ENCODE results near the gene DNAJC22. TPM values are rescaled to one million over a fixed set of nuclear protein-coding genes. Genes with fewer than 3 reads are reported as not detected.

DNAJC22 gene
- total RNA-seq, 1 donor from 2014 or later, result 0.99 TPM

DNA sequence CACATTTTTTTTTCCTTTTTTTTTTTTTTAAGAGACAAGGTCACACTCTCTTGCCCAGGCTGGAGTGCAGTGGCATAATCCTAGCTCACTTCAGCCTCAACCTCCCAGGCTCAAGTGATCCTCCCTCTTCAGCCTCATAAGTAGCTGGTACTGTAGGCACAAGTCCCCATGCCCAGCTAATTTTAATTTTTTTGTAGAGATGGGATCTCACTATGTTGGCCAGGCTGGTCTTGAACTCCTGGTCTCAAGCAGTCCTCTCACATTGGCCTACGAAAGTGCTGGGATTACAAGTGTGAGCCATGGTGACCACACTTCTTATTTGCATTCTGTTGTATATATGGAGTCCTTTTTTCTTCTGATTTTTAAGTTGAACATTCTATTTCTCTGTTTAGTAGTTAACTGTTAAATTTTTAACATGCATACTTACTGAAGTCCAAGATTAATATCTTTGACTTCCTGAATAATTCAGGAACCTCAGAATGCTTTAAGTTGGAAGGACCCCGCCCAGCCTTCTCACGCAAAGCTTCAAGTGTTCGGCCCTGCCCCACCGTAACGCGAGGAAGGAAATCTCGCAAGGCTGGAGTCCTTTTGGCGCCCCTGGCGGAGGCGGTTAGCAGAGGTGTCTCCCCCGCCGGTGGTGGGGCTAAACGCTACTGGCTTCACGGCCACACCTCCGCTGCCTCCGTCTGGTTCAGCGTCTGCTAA lies 42.1 kb downstream of the DNAJC22 start:
- no peak for DNase-seq (ENCODE audit: extremely low spot score, unreplicated experiment)
- no peak overlapping the region for H3K27ac Mint-ChIP-seq (ENCODE audit: unreplicated experiment)
- TF ChIP-seq, protein P1, sequence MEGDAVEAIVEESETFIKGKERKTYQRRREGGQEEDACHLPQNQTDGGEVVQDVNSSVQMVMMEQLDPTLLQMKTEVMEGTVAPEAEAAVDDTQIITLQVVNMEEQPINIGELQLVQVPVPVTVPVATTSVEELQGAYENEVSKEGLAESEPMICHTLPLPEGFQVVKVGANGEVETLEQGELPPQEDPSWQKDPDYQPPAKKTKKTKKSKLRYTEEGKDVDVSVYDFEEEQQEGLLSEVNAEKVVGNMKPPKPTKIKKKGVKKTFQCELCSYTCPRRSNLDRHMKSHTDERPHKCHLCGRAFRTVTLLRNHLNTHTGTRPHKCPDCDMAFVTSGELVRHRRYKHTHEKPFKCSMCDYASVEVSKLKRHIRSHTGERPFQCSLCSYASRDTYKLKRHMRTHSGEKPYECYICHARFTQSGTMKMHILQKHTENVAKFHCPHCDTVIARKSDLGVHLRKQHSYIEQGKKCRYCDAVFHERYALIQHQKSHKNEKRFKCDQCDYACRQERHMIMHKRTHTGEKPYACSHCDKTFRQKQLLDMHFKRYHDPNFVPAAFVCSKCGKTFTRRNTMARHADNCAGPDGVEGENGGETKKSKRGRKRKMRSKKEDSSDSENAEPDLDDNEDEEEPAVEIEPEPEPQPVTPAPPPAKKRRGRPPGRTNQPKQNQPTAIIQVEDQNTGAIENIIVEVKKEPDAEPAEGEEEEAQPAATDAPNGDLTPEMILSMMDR (IDR thresholded peaks at IDR 0.05), result no peak
- no peaks in the 10 kb centered on the region for H3K9me3 Mint-ChIP-seq (ENCODE audit: unreplicated experiment)
- H3K27me3 Mint-ChIP-seq (ENCODE audit: unreplicated experiment), result no peaks in the 10 kb centered on the region
- H3K36me3 Mint-ChIP-seq (ENCODE audit: unreplicated experiment), result peaks cover 3% of the 10 kb centered on the region
- H3K4me3 Mint-ChIP-seq (ENCODE audit: unreplicated experiment), result no peak overlapping the region
- peaks cover 3% of the 10 kb centered on the region for H3K4me1 Mint-ChIP-seq (ENCODE audit: unreplicated experiment)

DNA sequence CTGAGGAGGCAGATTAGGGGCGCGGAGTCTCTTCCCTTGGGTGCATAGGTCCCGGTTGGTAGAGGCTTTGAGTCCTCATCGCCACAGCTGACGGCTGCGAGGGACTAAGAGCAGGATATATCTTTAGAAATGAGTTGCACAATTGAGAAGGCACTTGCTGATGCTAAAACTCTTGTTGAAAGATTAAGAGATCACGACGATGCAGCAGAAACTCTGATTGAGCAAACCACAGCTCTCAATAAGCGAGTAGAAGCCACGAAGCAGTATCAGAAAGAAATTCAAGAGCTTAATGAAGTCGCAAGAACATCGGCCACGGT lies 42.7 kb downstream of the DNAJC22 start:
- H3K4me1 Mint-ChIP-seq (ENCODE audit: unreplicated experiment), result peaks cover 3% of the 10 kb centered on the region
- H3K4me3 Mint-ChIP-seq (ENCODE audit: unreplicated experiment), result no peak overlapping the region
- no peaks in the 10 kb centered on the region for H3K27me3 Mint-ChIP-seq (ENCODE audit: unreplicated experiment)
- peaks cover 3% of the 10 kb centered on the region for H3K36me3 Mint-ChIP-seq (ENCODE audit: unreplicated experiment)
- DNase-seq (ENCODE audit: extremely low spot score, unreplicated experiment), result no peak
- TF ChIP-seq, protein P1 (IDR thresholded peaks at IDR 0.05), result no peak
- H3K27ac Mint-ChIP-seq (ENCODE audit: unreplicated experiment), result no peak overlapping the region
- H3K9me3 Mint-ChIP-seq (ENCODE audit: unreplicated experiment), result no peaks in the 10 kb centered on the region

DNA sequence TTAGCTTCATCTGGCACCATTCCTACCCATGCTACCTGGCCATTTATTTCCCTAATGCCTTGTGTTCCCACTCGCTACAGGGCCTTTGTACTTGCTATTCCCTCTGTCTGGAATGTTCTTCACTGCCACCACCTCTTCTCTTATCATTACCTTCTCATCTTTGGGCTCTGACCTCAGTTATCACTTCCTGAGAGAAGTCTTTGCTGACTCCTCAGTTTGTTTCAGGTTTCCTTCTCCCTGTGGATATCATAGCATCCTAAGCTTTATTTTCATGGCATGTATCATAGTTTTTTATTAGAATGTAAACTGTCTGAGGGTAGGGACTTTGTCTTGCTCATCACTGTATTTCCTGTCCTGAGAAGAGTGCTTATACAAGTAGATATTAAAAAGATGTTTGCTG lies 50.3 kb downstream of the DNAJC22 start:
- no peak overlapping the region for H3K4me3 Mint-ChIP-seq (ENCODE audit: unreplicated experiment)
- H3K4me1 Mint-ChIP-seq (ENCODE audit: unreplicated experiment), result peaks cover 4% of the 10 kb centered on the region
- TF ChIP-seq, protein P1 (IDR thresholded peaks at IDR 0.05), result no peak
- no peaks in the 10 kb centered on the region for H3K27me3 Mint-ChIP-seq (ENCODE audit: unreplicated experiment)
- DNase-seq (ENCODE audit: extremely low spot score, unreplicated experiment), result no peak
- no peaks in the 10 kb centered on the region for H3K9me3 Mint-ChIP-seq (ENCODE audit: unreplicated experiment)
- no peaks in the 10 kb centered on the region for H3K36me3 Mint-ChIP-seq (ENCODE audit: unreplicated experiment)
- no peak overlapping the region for H3K27ac Mint-ChIP-seq (ENCODE audit: unreplicated experiment)

DNA sequence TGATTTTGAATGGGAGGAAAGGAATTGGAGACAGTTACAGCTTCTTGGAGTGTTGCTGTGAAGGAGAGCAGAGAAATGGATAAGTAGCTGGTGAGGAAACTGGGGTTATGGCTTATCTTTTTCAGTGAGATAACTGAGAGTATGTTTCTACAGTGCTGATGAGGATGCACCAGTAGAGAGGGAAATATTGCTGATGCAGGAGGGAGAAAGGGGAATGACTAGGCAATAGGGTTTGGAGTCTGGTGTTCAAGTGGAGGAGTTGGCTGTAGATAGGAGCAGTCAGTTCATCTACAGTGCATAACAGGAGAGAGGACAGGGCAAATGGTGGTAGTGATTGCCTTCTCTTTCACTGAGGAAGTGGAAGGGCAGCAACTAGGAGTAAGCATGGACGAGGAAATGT lies 53.6 kb downstream of the DNAJC22 start:
- DNase-seq (ENCODE audit: extremely low spot score, unreplicated experiment), result no peak
- H3K9me3 Mint-ChIP-seq (ENCODE audit: unreplicated experiment), result no peaks in the 10 kb centered on the region
- H3K27ac Mint-ChIP-seq (ENCODE audit: unreplicated experiment), result no peak overlapping the region
- peaks cover 4% of the 10 kb centered on the region for H3K4me1 Mint-ChIP-seq (ENCODE audit: unreplicated experiment)
- H3K4me3 Mint-ChIP-seq (ENCODE audit: unreplicated experiment), result no peak overlapping the region
- TF ChIP-seq, protein P1 (IDR thresholded peaks at IDR 0.05), result no peak
- no peaks in the 10 kb centered on the region for H3K36me3 Mint-ChIP-seq (ENCODE audit: unreplicated experiment)
- no peaks in the 10 kb centered on the region for H3K27me3 Mint-ChIP-seq (ENCODE audit: unreplicated experiment)

Other genes with a start within 250 kb of the DNAJC22 start
- 85.2 and 86.1 TPM in 2 replicates for gene LMBR1L, start 236.0 kb upstream of the DNAJC22 start, total RNA-seq
- 497 and 503 TPM in 2 replicates for gene TUBA1B, start 215.5 kb upstream of the DNAJC22 start, total RNA-seq
- 466 and 471 TPM in 2 replicates for gene TUBA1A, start 157.8 kb upstream of the DNAJC22 start, total RNA-seq
- 136 and 142 TPM in 2 replicates for gene TUBA1C, start 81.8 kb upstream of the DNAJC22 start, total RNA-seq
- not detected in 2 replicates for gene PRPH, start 51.7 kb upstream of the DNAJC22 start, total RNA-seq
- gene TROAP, start 23.6 kb upstream of the DNAJC22 start, total RNA-seq, result 8.0 and 9.6 TPM in 2 replicates
- 0.16 TPM in 1 of 2 replicates, not detected in the other for gene C1QL4, start 9.7 kb upstream of the DNAJC22 start, total RNA-seq
- gene SPATS2, start 20.6 kb downstream of the DNAJC22 start, total RNA-seq, result 25.2 and 25.6 TPM in 2 replicates
- 0.35 TPM in 1 of 2 replicates, not detected in the other for gene KCNH3, start 192.1 kb downstream of the DNAJC22 start, total RNA-seq
- 61.6 and 69.3 TPM in 2 replicates for gene MCRS1, start 221.3 kb downstream of the DNAJC22 start, total RNA-seq

All from osteocyte (in vitro differentiated cells).